ENCODE measurements around the gene CKAP4.

CKAP4 gene

GRCh38 chr12:106240821-106241220 lies 7.0 kb downstream of the CKAP4 start:
- DNase-seq (ENCODE audit: low read depth), result no peak

DNA sequence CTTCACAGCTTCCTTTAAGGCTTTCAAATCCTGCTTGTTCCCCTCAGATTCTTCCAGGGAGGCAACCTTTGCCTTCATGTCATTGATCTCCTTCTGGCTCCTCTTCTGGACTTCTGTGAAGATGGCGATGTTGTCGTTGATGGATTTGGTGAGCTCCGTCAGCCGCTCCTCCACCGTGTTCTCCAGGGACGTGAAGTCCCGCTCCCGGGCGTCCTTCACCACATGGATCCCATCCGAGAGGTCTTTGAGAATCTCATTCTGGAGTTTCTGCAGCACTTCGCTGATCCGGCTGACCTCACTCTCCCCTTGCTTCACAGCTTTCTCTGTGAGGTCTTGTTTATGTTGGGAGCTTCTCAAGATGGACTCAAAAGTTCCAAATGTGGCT lies 7.9 kb downstream of the CKAP4 start:
- DNase-seq (ENCODE audit: low read depth), result no peak

GRCh38 chr12:106239241-106239950 lies 8.4 kb downstream of the CKAP4 start:
- DNase-seq (ENCODE audit: low read depth), result no peak

GRCh38 chr12:106238146-106238545 lies 9.7 kb downstream of the CKAP4 start:
- DNase-seq (ENCODE audit: low read depth), result no peak

- no peak for DNase-seq (ENCODE audit: low read depth)
Measured at GRCh38 chr12:106235770-106236169, 12.1 kb downstream of the CKAP4 start.

GRCh38 chr12:106234449-106234848 lies 13.4 kb downstream of the CKAP4 start:
- DNase-seq (ENCODE audit: low read depth), result no peak

DNA sequence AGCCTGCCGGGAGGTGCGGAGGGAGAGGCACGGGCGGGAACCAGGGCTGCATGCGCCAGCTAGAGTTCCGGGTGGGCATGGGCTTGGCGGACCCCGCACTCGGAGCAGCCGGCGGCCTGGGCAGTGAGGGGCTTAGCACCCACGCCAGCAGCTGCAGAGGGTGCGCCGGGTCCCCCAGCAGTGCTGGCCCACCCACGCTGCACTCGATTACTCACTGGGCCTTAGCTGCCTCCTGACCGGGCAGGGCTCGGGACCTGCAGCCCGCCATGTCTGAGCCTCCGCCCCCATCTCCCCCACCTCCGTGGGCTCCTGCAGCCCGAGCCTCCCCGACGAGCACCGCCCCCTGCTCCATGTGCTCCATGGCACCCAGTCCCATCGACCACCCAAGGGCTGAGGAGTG lies 14.8 kb downstream of the CKAP4 start:
- DNase-seq (ENCODE audit: low read depth), result no peak

- no peak for DNase-seq (ENCODE audit: low read depth)
Measured at GRCh38 chr12:106229036-106229591, 18.7 kb downstream of the CKAP4 start.

DNA sequence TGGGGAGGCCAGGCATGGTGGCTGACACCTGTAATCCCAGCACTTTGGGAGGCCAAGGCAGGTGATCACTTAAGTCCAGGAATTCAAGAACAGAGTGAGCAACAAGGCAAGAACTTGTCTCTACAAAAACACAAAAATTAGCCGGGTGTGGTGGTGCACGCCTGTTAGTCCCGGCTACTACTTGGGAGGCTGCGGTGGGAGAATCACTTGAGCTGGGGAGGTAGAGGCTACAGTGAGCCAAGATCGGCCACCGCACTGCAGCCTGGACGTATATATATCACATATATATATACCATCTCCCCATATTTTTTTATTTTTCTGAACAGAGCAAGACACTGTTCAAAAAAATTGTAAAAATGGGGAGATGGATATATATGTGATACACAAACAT lies 19.5 kb downstream of the CKAP4 start:
- no peak for DNase-seq (ENCODE audit: low read depth)

- DNase-seq (ENCODE audit: low read depth), result peak; percentile 36
Measured at GRCh38 chr12:106227641-106228319, 20.0 kb downstream of the CKAP4 start.

- DNase-seq (ENCODE audit: low read depth), result no peak
Measured at GRCh38 chr12:106226884-106227640, 20.8 kb downstream of the CKAP4 start.

GRCh38 chr12:106224355-106224706 lies 23.5 kb downstream of the CKAP4 start:
- no peak for DNase-seq (ENCODE audit: low read depth)

- DNase-seq (ENCODE audit: low read depth), result peak; percentile 55
Measured at GRCh38 chr12:106223485-106224354, 24.1 kb downstream of the CKAP4 start.

DNA sequence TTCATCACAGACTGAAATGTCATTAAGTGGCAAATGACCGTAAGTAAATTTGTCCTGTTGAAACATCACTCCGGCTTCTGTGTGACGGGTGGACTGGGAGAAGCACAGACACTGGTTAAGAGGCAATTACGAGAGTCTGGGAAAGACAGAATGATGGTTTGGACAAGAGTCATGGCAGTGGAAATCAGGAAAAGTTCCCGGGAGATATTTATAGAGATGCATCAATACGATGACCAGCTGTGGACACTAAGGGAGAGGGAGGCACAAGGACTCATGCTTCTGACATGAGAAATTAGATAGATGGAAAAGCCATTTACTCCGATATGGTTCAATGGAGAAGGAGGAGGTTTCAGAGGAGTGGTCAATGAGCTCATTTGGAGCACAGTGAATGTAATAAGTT lies 27.3 kb downstream of the CKAP4 start:
- DNase-seq (ENCODE audit: low read depth), result no peak

GRCh38 chr12:106219043-106219442 lies 28.8 kb downstream of the CKAP4 start:
- DNase-seq (ENCODE audit: low read depth), result no peak

DNA sequence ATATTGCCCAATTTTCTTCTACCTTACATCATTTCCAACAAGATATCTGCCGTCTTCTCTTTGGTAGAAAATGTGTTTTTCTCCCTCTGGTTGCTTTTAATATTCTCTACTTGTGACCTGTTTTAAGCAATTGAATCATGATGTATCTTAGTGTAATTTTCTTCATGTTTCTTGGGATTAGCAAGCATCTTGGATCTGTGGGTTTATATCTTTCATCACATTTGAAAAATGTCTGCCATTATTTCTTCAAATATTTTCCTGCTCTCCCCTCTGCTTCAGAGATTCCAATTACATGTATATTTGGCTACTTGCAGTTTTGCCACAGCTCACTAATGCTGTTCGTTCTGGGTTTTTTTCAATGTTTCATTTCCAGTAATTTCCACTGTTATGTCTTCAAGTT lies 30.1 kb downstream of the CKAP4 start:
- no peak for DNase-seq (ENCODE audit: low read depth)

GRCh38 chr12:106214571-106214970 lies 33.2 kb downstream of the CKAP4 start:
- DNase-seq (ENCODE audit: low read depth), result no peak

GRCh38 chr12:106213662-106214061 lies 34.2 kb downstream of the CKAP4 start:
- no peak for DNase-seq (ENCODE audit: low read depth)

DNA sequence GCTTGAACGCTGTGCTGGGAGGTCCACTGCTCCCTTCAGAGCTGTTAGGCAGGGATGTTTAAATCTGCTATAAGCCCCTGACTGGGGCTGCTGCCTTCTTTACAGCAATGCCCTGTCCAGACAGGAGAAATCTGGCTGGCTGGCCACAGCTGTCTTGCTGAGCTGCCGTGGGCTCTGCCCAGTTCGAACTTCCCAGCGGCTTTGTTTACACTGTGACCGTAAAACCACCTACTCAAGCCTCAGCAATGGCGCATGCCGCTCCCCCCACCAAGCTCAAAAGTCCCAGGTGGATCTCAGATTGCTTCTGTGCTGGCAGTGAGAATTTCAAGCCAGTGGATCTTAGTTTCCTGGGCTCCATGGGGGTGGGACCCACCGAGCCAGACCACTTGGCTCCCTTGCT lies 35.8 kb downstream of the CKAP4 start:
- no peak for DNase-seq (ENCODE audit: low read depth)

DNA sequence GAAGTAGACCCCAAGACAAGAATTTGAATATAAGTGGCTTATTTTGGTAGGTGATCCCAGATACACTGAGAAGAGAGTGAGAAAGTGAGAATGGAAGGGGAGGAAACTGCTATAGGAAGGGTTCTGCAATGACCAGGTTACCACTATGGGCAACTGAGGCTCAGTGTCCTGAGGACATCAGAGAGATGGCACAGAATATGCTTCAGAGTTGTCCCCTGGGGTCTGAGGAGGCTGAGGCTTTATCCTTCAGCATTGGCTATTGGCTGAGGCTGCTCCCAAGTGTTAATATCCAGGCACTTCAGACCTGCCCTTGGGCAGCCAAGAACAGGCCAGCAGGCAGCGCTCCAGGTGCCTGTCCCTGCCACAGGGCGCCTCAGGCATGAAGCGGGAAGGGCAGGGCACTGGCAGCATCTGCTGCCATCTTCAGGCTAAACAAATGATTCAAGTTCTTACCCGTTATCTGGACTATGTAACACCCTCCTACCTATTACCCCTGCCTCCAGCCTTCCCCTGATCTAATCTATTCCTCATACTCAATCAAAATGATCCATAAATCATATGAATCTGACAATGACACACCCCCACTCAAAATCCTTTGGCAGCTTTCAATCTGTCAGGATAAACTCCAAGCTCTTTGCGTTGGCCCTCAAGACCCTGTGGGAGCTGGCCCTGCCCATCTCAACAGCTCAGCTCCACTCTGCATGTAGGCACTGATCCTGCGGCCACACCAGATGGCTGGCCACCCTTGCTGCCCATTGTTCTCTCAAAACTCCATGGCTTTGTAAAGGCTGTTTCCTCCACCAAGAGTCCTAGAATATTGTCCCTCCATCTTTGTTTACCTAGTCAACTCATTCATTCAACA lies 42.4 kb downstream of the CKAP4 start:
- DNase-seq (ENCODE audit: low read depth), result no peak

- DNase-seq (ENCODE audit: low read depth), result no peak
Measured at GRCh38 chr12:106204312-106204711, 43.5 kb downstream of the CKAP4 start.
